ENCODE results near the gene YWHAB.

YWHAB gene

GRCh38 chr20:44900231-44900854, 14.8 kb downstream of the YWHAB start:
- no peak for DNase-seq (ENCODE audit: extremely low read depth, low read depth)
- no peak for TF ChIP-seq CTCF (IDR thresholded peaks at IDR 0.05; ENCODE audit: low read depth, low read length, missing control alignments)
- no peak overlapping the region for H3K4me3 ChIP-seq (replicated peaks; ENCODE audit: low read depth, low read length)

GRCh38 chr20:44901974-44902373, 16.5 kb downstream of the YWHAB start:
- TF ChIP-seq CTCF (IDR thresholded peaks at IDR 0.05; ENCODE audit: low read depth, low read length, missing control alignments) = no peak
- DNase-seq (ENCODE audit: extremely low read depth, low read depth) = no peak

GRCh38 chr20:44904377-44904776, 18.9 kb downstream of the YWHAB start:
- TF ChIP-seq CTCF (IDR thresholded peaks at IDR 0.05; ENCODE audit: low read depth, low read length, missing control alignments) = no peak
- no peak for DNase-seq (ENCODE audit: extremely low read depth, low read depth)
- no peak overlapping the region for H3K4me3 ChIP-seq (replicated peaks; ENCODE audit: low read depth, low read length)

More at GRCh38 chr20:44901974-44902373, 16.5 kb downstream of the YWHAB start:
- no peak overlapping the region for H3K4me3 ChIP-seq (replicated peaks; ENCODE audit: low read depth, low read length)

GRCh38 chr20:44908987-44909871, 23.7 kb downstream of the YWHAB start:
- no peak for DNase-seq (ENCODE audit: extremely low read depth, low read depth)
- TF ChIP-seq CTCF (IDR thresholded peaks at IDR 0.05; ENCODE audit: low read depth, low read length, missing control alignments) = no peak
- peak overlapping the region; percentile 70 for H3K4me3 ChIP-seq (replicated peaks; ENCODE audit: low read depth, low read length)

GRCh38 chr20:44909872-44910689, 24.6 kb downstream of the YWHAB start, which contains the start of gene PABPC1L:
Gene PABPC1L, plus strand, starts transcription at chr20:44910060. Its CDS starts 84 bp downstream, at chr20:44910144.
- TF ChIP-seq CTCF (IDR thresholded peaks at IDR 0.05; ENCODE audit: low read depth, low read length, missing control alignments) = no peak
- peak within 1 kb of the TSS; percentile 70 for H3K4me3 ChIP-seq (replicated peaks; ENCODE audit: low read depth, low read length)
- DNase-seq (ENCODE audit: extremely low read depth, low read depth) = no peak

GRCh38 chr20:44910690-44911262, 25.3 kb downstream of the YWHAB start:
- no peak for TF ChIP-seq CTCF (IDR thresholded peaks at IDR 0.05; ENCODE audit: low read depth, low read length, missing control alignments)
- DNase-seq (ENCODE audit: extremely low read depth, low read depth) = no peak
- peak overlapping the region; percentile 70 for H3K4me3 ChIP-seq (replicated peaks; ENCODE audit: low read depth, low read length)
